ENCODE measurements around the gene MRPL54. TPM values are rescaled to one million over a fixed set of nuclear protein-coding genes. Genes with fewer than 3 reads are reported as not detected.
A peak's percentile ranks its signal among the peaks of the same experiment; 100 is the strongest.
"Not testable (repeated sequence)": the region's sequence is repeated elsewhere in the genome, so short reads cannot be mapped to it uniquely, and the experiment has no call there.

The MRPL54 gene
- total RNA-seq, 1 donor from 2014 or later, result 59.4 TPM

DNA sequence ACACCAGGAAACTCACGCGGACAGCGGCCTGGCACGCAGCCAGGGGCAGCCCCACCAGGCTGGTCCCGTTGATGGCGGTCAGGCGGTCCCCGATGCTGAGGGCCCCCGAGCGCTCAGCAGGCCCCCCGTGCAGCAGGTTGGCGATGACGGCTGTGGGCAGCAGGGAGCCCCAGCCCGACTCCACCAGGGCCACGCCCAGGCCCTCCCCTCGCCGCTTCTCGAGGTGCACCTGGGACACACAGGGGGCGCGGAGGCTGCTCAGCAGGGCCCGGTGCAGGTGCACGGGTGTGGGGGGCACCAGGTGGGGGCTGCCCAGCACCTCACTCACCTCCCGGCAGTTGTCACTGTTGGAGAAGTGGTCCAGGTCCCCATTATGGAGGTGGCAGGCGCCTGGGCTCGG is 10.0 kb upstream of the MRPL54 start:
- H3K4me3 ChIP-seq, result no peak overlapping the region
- H3K27ac ChIP-seq, result no peak overlapping the region
- ATAC-seq, result no peak
- TF ChIP-seq, protein P1, sequence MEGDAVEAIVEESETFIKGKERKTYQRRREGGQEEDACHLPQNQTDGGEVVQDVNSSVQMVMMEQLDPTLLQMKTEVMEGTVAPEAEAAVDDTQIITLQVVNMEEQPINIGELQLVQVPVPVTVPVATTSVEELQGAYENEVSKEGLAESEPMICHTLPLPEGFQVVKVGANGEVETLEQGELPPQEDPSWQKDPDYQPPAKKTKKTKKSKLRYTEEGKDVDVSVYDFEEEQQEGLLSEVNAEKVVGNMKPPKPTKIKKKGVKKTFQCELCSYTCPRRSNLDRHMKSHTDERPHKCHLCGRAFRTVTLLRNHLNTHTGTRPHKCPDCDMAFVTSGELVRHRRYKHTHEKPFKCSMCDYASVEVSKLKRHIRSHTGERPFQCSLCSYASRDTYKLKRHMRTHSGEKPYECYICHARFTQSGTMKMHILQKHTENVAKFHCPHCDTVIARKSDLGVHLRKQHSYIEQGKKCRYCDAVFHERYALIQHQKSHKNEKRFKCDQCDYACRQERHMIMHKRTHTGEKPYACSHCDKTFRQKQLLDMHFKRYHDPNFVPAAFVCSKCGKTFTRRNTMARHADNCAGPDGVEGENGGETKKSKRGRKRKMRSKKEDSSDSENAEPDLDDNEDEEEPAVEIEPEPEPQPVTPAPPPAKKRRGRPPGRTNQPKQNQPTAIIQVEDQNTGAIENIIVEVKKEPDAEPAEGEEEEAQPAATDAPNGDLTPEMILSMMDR (IDR thresholded peaks at IDR 0.05), result no peak
- H3K9me3 ChIP-seq, result no peaks in the 10 kb centered on the region
- H3K4me1 ChIP-seq, result no peaks in the 10 kb centered on the region
- intact Hi-C loops (cut with DNase I), result no loop called here
- H3K36me3 ChIP-seq, result peaks cover 65% of the 10 kb centered on the region
- no peak for DNase-seq
- no peaks in the 10 kb centered on the region for H3K27me3 ChIP-seq (ENCODE audit: low read depth)

DNA sequence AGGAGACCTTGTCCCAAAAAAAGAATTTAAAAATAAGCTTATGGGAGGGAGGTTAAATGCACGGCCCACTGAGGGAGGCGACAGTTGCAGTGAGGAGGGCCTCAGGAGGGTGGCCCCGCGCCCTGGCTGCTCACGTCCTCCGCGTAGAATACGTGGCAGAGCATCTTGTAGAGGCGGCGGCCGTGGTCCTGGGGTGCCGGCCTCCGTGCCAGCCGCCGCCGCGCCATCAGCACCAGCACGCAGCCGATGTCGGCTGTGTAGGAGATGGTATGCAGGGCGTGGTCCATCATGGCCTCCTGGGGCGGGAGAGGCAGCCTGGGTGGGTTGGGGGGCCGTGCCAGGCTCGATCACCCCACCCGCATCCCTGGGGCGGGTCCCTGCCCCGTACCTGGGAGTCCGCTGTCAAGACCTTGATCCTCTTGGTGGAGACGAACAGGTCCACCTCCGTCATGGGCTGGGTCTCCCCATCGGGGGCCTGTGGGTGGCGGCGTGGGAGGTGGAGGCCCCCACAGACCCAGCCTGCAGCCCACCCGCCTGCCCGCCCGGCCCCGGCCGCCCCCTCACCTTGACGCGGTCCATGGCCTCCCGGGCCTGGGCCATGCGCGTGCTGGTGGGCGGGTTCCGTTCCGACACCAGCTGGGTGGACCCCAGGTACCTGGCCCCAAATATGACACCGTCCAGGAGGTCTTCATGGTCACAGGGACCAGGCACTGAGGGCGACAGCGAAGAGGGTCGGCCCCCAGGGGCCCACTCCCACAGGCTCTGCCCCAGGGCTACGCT is 8.7 kb upstream of the MRPL54 start:
- Histone ChIP-seq H3K4me3 (no peak overlapping the region), H3K4me1 (no peaks in the 10 kb centered on the region), H3K36me3 (peaks cover 75% of the 10 kb centered on the region), H3K27me3 (ENCODE audit: low read depth) (no peaks in the 10 kb centered on the region), H3K27ac (no peak overlapping the region), H3K9me3 (no peaks in the 10 kb centered on the region)
- TF ChIP-seq, protein P1 (IDR thresholded peaks at IDR 0.05), result no peak
- intact Hi-C loops (cut with DNase I), result no loop called here
- ATAC-seq (peak in 1 of 2 donors; percentile 24), DNase-seq (no peak)

DNA sequence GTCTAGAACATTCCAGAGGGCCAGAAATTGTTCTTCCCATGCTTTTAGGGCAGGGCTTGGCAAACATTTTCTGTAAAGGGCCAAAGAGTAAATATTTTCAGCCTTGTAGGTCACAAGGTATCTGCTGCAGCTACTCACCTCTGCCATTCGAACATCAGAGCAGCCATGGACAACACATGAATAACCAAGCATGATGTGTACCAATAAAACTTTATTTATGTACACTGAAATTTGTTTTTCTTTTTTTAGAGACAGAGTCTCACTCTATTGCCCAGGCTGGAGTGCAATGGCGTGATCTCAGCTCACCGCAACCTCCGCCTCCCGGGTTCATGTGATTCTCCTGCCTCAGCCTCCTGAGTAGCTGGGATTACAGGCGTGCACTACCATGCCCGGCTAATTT is 4.8 kb upstream of the MRPL54 start:
- H3K27ac ChIP-seq; intact Hi-C loops (cut with DNase I); ATAC-seq; DNase-seq; H3K4me3 ChIP-seq; H3K9me3 ChIP-seq; H3K27me3 ChIP-seq (ENCODE audit: low read depth): not testable (repeated sequence)
- Histone ChIP-seq H3K36me3 (peaks cover 45% of the 10 kb centered on the region), H3K4me1 (peaks cover 29% of the 10 kb centered on the region)

DNA sequence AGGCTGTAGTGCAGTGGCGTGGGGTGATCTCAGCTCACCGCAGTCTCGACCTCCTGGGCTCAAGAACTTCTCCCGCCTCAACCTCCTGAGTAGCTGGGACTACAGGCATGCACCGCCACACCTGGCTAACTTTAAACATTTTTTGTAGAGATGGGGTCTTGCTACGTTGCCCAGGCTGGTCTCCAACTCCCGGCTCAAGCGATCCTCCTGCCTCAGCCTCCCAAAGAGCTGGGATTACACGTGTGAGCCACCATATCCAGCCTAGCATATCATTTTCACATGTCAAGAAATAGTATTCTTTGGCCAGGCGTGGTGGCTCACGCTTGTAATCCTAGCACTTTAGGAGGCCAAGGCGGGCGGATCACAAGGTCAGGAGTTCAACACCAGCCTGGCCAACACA is 4.2 kb upstream of the MRPL54 start:
- H3K27me3 ChIP-seq (ENCODE audit: low read depth); H3K9me3 ChIP-seq; DNase-seq; H3K4me3 ChIP-seq; intact Hi-C loops (cut with DNase I); ATAC-seq; H3K27ac ChIP-seq: not testable (repeated sequence)
- Histone ChIP-seq H3K36me3 (peaks cover 39% of the 10 kb centered on the region), H3K4me1 (peaks cover 31% of the 10 kb centered on the region)

- H3K9me3 ChIP-seq, result no peaks in the 10 kb centered on the region
- ATAC-seq, result no peak
- TF ChIP-seq, protein P1 (IDR thresholded peaks at IDR 0.05), result no peak
- intact Hi-C loops (cut with DNase I), result no loop called here
- H3K27ac ChIP-seq, result no peak overlapping the region
- peaks cover 39% of the 10 kb centered on the region for H3K4me1 ChIP-seq
- H3K4me3 ChIP-seq, result no peak overlapping the region
- no peaks in the 10 kb centered on the region for H3K27me3 ChIP-seq (ENCODE audit: low read depth)
- no peak for DNase-seq
- peaks cover 33% of the 10 kb centered on the region for H3K36me3 ChIP-seq
Measured at GRCh38 chr19:3759482-3760254, 2.8 kb upstream of the MRPL54 start.

DNA sequence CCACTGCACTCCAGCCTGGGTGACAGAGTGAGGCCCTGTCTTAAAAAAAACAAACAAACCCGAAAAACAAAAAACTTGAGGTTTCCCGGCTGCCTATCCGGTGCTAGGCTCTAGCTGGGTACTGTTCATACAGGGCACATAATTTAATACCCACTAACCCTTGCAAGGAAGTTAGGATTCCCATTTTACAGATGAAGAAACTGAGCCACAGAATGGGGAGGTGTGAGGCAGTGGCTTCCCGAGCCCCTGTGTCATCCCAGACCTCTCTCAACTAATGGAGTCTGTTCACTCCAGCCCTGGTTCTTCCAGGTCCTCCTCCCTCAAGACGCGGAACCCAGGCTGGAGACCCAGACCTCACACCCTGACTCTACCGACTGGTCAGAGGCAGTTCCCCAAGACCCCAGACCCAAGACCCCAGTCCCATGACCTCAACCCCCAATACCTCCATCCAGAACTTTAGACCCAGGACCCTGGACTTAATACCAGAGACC is 1.6 kb upstream of the MRPL54 start:
- Histone ChIP-seq H3K4me3 (peak overlapping the region; percentile 90), H3K27ac (peak overlapping the region; percentile 96), H3K4me1 (peaks cover 39% of the 10 kb centered on the region), H3K9me3 (no peaks in the 10 kb centered on the region), H3K27me3 (ENCODE audit: low read depth) (no peaks in the 10 kb centered on the region), H3K36me3 (peaks cover 42% of the 10 kb centered on the region)
- TF ChIP-seq, protein P1 (IDR thresholded peaks at IDR 0.05), result no peak
- DNase-seq (no peak), ATAC-seq (no peak)
- intact Hi-C loops (cut with DNase I), result no loop called here

All from lower lobe of right lung (tissue), 2 donors.